Stimulated activated CD4-positive, alpha-beta T cell treated with anti-CD3 and anti-CD28 coated beads, Interleukin-2, amount 100 ng/mL, for 4 hours (primary cell): Measurements from ENCODE around the gene DUSP9.

Source experiments
- DNase-seq: peaks from one replicate; pipeline ENCODE4 v3.0.0-alpha.2; 2020; ENCODE audit warnings: low read depth

The DUSP9 gene

GRCh38 chrX:153621949-153622598 lies 24.9 kb upstream of the DUSP9 start:
- DNase-seq: no peak

GRCh38 chrX:153622661-153623309 lies 24.2 kb upstream of the DUSP9 start:
- DNase-seq: no peak

GRCh38 chrX:153623310-153624029 lies 23.5 kb upstream of the DUSP9 start:
- no peak for DNase-seq

DNA sequence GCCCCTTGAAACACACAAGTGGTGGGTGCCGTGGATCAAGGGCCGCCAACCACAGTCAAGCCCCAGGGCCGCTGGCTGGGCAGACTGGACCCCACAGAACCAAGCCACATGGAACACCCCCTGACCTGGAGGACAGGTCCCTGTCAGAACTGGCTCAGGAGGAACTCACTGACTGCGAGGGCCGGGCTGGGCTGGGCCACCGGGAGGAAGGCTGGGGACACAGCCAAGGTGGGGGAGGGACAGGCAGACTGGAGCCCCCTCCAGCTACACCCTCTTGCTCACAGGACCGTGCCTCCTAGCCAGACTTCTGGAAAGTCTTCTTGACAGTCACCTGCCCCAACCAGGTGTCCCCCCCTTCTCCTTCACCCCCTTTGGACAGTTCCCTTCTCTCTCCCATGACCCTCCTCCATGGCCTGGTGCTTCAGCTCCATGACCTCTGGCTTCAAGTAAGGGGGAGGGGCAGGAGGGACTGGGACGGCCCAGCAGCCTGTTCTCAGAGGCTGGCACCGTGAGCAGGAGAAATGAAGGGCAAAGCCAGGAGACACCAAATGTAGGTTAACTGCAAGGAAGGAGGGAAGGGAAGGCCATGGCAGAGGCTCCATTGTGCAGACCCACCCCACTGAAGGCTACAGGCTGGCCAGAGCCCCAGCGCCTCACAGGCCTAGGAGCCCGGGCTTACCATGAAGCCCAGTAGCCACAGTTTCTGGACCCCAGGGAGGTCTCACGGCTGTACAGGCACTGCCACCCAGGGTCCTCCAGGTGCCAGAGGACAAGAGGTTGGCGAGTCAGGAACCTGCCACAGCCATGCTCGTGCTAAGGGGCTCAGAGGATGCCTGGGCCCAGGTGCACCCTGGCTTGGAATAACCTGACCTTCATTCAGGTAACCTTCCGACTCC lies 22.6 kb upstream of the DUSP9 start:
- DNase-seq: no peak

DNA sequence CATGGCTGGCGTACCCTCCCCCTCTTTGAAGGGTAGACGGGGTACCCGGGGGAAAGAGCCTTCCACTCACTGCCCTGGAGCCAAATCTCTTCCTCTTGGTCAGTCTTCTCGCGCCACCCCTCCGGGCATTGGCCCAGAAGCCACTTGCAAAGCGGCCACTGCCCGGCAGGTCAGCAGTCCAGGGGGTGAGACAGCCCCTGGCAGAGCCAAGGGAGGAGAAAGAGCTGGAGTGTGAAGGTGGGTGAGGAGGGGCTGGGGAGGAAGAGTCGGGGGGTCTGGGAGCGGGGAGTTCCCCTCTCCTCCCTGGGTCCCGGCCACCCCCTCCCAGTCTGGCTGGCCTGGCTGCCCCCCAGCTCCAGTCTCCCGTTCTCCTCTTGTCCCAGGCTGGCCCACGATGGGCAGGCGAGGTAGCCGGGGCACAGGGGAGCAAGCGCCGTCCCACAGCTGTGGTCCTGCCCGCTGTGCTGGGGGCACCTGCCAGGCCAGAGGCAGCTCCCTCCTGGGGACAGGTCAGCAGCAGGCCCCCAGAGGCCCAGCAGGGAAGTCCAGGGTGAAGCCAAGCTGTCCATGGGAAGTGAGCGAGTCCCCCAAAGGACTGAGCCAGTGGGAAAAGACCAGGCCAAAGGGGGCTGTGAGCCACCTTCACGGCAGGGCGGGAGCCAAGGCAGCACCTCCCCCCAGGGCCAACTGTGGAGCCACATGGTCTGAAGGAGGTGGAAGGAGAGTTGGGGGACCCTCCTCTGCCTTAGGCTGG lies 21.6 kb upstream of the DUSP9 start:
- DNase-seq: no peak

DNA sequence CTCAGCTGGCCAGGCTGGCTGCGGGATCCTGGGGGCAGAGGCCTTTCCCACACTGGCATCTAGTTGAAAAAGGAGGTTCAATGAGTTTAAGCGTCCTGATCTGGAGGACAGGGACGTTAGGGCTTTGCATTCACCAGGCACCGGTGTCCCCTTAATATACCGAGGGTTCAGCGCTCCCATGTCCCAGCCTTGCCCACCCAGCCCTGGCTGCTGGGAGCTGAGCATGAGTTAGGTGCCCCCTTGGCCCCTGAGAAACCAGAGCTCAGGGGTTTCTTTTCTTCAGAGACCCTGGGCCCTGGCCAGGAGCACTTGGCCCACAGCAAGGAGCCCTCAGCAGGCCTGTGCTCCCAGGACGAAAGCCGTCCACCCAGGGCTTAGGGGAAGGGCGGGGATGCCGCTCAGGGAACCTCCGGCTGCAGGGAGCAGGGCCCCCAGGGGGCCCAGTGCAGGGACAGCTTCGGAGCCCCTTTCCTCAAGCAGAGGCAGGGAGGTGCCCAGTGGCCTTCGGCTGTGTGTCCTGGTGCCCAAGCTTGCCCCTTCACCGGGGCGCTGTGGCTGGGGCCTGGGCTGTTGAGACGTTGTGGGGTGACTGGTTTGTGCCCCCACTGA lies 20.9 kb upstream of the DUSP9 start:
- no peak for DNase-seq

DNA sequence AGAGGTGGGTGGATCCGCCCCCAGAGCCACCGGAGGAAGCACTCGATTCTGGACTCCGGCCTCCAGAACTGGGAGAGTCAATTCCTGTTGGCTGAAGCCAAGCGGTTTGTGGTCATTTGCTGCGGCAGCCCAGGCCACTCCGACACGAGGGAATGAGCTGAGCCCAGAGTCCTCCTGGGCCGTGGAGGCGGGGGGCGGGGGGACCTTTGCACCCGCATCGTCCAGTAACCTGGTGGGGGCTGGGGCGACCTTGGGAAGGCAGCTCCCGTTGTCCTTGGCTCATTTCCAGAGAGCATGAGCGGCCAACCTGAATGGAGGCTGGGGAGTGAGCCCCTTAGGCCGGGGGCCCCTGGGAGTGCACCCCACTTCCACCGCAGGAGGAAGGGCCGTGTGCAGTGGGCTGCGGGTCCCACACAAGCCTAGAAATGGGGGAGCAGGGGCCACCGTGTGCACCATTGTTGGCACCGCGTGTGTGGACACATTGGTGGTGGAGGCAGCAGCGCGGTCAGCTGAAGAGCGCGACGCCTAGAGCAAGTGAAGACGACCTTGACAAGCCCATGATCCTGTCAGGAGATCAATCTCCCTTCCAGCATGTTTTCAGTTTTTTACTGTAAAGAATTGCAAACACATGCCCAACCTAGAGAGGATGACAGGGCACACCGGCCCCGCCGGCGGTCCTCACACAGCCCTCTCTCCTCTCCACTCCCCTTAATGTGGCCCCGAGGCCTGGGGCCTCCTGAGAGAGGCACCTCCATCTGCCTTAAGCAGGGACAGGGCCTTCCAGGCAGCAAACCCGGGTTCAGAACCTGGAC lies 19.9 kb upstream of the DUSP9 start:
- DNase-seq: no peak

DNA sequence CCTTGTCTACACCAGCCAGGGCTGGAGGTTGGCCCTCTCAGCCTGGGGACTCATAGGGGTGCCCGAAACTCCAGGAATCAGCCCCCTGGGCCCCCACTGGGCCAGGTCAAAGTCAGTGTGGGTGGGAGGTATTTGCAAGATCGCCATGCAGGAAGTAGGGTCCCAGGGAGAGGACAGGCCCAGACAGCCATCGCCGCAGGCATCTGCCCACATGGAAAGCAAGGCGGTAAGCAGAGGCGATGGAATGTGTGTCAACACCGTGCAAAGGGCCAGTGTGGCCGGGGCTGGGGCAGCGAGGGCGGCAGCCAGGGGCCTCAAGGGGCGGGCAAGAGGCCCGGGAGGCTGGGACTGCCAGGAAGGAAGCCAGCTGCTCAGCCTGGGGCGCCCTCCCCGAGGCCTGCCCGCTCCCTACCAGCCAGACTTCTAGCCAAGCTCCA lies 19.3 kb upstream of the DUSP9 start:
- DNase-seq: no peak

GRCh38 chrX:153628129-153628528 lies 18.9 kb upstream of the DUSP9 start:
- no peak for DNase-seq

- no peak for DNase-seq
Measured at GRCh38 chrX:153628665-153629064, 18.3 kb upstream of the DUSP9 start.

DNA sequence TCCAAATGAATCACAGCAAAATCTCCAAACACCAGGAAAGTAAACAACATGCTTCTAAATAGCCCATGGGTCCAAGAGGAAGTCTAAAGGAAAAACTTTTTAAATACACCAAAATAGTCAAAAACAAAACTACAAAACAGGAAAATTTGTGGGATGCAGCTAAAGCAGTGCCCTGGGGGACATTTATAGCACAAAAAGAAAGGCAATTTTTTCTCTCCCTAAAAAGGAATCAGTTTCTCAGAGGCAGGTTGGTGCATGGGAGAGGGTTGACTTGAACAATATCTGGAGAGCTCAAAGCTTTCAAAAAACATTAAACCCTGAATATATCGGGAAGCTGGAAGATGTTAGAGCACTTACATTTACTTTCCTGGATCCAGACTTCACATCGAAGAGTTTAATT lies 15.7 kb upstream of the DUSP9 start:
- DNase-seq: no peak

GRCh38 chrX:153631907-153632594 lies 15.0 kb upstream of the DUSP9 start:
- DNase-seq: no peak

GRCh38 chrX:153632595-153632946 lies 14.4 kb upstream of the DUSP9 start:
- no peak for DNase-seq

GRCh38 chrX:153633048-153633447 lies 14.0 kb upstream of the DUSP9 start:
- DNase-seq: no peak

GRCh38 chrX:153633607-153634180 lies 13.3 kb upstream of the DUSP9 start:
- no peak for DNase-seq

DNA sequence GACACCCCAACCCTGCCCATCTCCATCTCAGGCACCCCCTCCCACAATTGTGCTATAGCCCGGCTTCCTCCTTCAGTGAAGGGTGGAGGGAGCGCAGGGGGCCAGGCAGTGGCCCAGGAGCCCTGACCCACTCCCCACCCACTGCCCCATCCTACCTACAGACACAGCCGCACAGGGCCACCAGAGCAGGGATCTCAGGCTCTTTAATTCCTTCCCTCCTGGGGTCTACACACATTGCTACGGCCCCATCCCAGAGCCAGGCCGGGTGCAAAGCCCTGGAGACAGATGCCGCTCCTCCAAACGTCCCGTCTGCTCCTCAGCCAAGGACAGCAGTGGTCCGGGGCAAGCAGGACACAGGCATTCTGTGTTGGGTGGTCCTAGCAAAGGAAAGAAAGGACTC lies 12.8 kb upstream of the DUSP9 start:
- no peak for DNase-seq

GRCh38 chrX:153634832-153635231 lies 12.2 kb upstream of the DUSP9 start:
- no peak for DNase-seq

DNA sequence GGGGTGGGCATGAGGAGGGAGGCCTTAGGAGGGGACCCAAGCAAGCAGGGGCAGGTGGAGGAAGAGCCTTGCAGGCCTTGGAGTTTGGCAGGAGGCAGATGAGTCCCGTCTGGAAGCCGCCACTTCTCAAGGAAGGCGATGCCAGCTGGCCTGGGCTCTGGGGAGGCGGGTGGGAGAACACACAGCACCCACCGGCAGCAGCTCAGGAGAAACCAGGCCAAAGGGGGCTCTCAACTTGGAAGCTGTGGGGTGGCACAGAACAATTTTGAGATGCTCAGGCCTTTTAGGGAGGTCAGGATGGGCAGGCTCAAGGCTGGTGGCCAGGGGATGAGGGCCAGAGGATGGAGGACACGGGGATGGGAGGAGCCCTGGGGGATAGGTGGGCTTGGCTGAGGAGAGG lies 11.6 kb upstream of the DUSP9 start:
- DNase-seq: no peak
